Activated CD8-positive, alpha-beta memory T cell treated with anti-CD3 and anti-CD28 coated beads, Interleukin-2, amount 50 U/mL, for 1 hour (primary cell): Measurements from ENCODE around the gene AGPAT4.

ENCODE experiments used
- DNase-seq: peaks from one replicate; pipeline ENCODE4 v3.0.0-alpha.2; 2020; ENCODE audit errors: extremely low read depth

Gene AGPAT4

GRCh38 chr6:161284653-161285052 is 10.8 kb upstream of the AGPAT4 start:
- no peak for DNase-seq

GRCh38 chr6:161281092-161281491 is 7.2 kb upstream of the AGPAT4 start:
- no peak for DNase-seq

GRCh38 chr6:161279677-161280415 is 6.0 kb upstream of the AGPAT4 start:
- no peak for DNase-seq

GRCh38 chr6:161276605-161277155 is 2.8 kb upstream of the AGPAT4 start:
- no peak for DNase-seq

- DNase-seq, result no peak
Measured at GRCh38 chr6:161274898-161275297, 1.0 kb upstream of the AGPAT4 start.

GRCh38 chr6:161274488-161274858 is 612 bp upstream of the AGPAT4 start:
- DNase-seq, result no peak

- peak; percentile 34 for DNase-seq
Measured at GRCh38 chr6:161273274-161273751, 548 bp downstream of the AGPAT4 start.

GRCh38 chr6:161272635-161273273 is 1.1 kb downstream of the AGPAT4 start:
- DNase-seq, result no peak

- no peak for DNase-seq
Measured at GRCh38 chr6:161271343-161272030, 2.4 kb downstream of the AGPAT4 start.

- no peak for DNase-seq
Measured at GRCh38 chr6:161270116-161270515, 3.7 kb downstream of the AGPAT4 start.

GRCh38 chr6:161269310-161269709 is 4.6 kb downstream of the AGPAT4 start:
- no peak for DNase-seq

- no peak for DNase-seq
Measured at GRCh38 chr6:161268531-161269210, 5.2 kb downstream of the AGPAT4 start.

- no peak for DNase-seq
Measured at GRCh38 chr6:161266513-161267230, 7.2 kb downstream of the AGPAT4 start.

GRCh38 chr6:161265975-161266374 is 7.9 kb downstream of the AGPAT4 start:
- no peak for DNase-seq

- no peak for DNase-seq
Measured at GRCh38 chr6:161265554-161265953, 8.3 kb downstream of the AGPAT4 start.

- no peak for DNase-seq
Measured at GRCh38 chr6:161264181-161264580, 9.7 kb downstream of the AGPAT4 start.

- no peak for DNase-seq
Measured at GRCh38 chr6:161261816-161262215, 12.0 kb downstream of the AGPAT4 start.

- DNase-seq, result no peak
Measured at GRCh38 chr6:161261325-161261724, 12.5 kb downstream of the AGPAT4 start.

- no peak for DNase-seq
Measured at GRCh38 chr6:161259302-161259701, 14.6 kb downstream of the AGPAT4 start.

GRCh38 chr6:161257793-161258457 is 15.9 kb downstream of the AGPAT4 start:
- no peak for DNase-seq

- DNase-seq, result no peak
Measured at GRCh38 chr6:161256407-161256806, 17.5 kb downstream of the AGPAT4 start.
